ENCODE results near the gene SDK2. TPM values are rescaled to one million over a fixed set of nuclear protein-coding genes. Genes with fewer than 3 reads are reported as not detected.

The SDK2 gene
- total RNA-seq, 2 experiments from 2014 or later: 0.23 to 0.27 TPM

- ChIA-PET POLR2A (no interaction called here), CTCF (no interaction called here)
Measured at GRCh38 chr17:73520369-73520761, 123.9 kb downstream of the SDK2 start.

GRCh38 chr17:73519714-73520368, 124.4 kb downstream of the SDK2 start:
- ChIA-PET CTCF (no interaction called here), POLR2A (no interaction called here)

- ChIA-PET POLR2A (no interaction called here), CTCF (no interaction called here)
Measured at GRCh38 chr17:73519011-73519410, 125.2 kb downstream of the SDK2 start.

GRCh38 chr17:73516431-73516830, 127.8 kb downstream of the SDK2 start:
- ChIA-PET POLR2A (no interaction called here), CTCF (no interaction called here)

- POLR2A ChIA-PET: no interaction called here
- CTCF ChIA-PET: no interaction called here
Measured at GRCh38 chr17:73514146-73514863, 129.9 kb downstream of the SDK2 start.

- ChIA-PET POLR2A (no interaction called here), CTCF (no interaction called here)
Measured at GRCh38 chr17:73513426-73513825, 130.8 kb downstream of the SDK2 start.

- ChIA-PET CTCF (no interaction called here), POLR2A (no interaction called here)
Measured at GRCh38 chr17:73511719-73512115, 132.5 kb downstream of the SDK2 start.

- CTCF ChIA-PET: no interaction called here
Measured at GRCh38 chr17:73510981-73511718, 133.1 kb downstream of the SDK2 start.

GRCh38 chr17:73508931-73509605, 135.2 kb downstream of the SDK2 start:
- ChIA-PET CTCF (interaction anchor here (0.7 kb wide), 1 partner anchor 324 kb away, joined by 5 read pairs; no protein-coding TSS in a partner anchor), POLR2A (no interaction called here)

More at GRCh38 chr17:73510981-73511718, 133.1 kb downstream of the SDK2 start:
- POLR2A ChIA-PET: no interaction called here

GRCh38 chr17:73508057-73508930, 136.0 kb downstream of the SDK2 start:
- POLR2A ChIA-PET: no interaction called here
- CTCF ChIA-PET: no interaction called here

- ChIA-PET POLR2A (no interaction called here), CTCF (no interaction called here)
Measured at GRCh38 chr17:73506470-73507435, 137.5 kb downstream of the SDK2 start.

- POLR2A ChIA-PET: no interaction called here
Measured at GRCh38 chr17:73503560-73503959, 140.7 kb downstream of the SDK2 start.

GRCh38 chr17:73500414-73500999, 143.7 kb downstream of the SDK2 start:
- POLR2A ChIA-PET: no interaction called here
- CTCF ChIA-PET: no interaction called here

More at GRCh38 chr17:73503560-73503959, 140.7 kb downstream of the SDK2 start:
- CTCF ChIA-PET: no interaction called here

- ChIA-PET POLR2A (no interaction called here), CTCF (no interaction called here)
Measured at GRCh38 chr17:73498886-73499554, 145.2 kb downstream of the SDK2 start.

GRCh38 chr17:73498176-73498575, 146.1 kb downstream of the SDK2 start:
- CTCF ChIA-PET: no interaction called here
- POLR2A ChIA-PET: no interaction called here

- CTCF ChIA-PET: no interaction called here
- POLR2A ChIA-PET: no interaction called here
Measured at GRCh38 chr17:73497721-73498120, 146.5 kb downstream of the SDK2 start.

- CTCF ChIA-PET: no interaction called here
- POLR2A ChIA-PET: no interaction called here
Measured at GRCh38 chr17:73496232-73496631, 148.0 kb downstream of the SDK2 start.

GRCh38 chr17:73495641-73496040, 148.6 kb downstream of the SDK2 start:
- ChIA-PET POLR2A (no interaction called here), CTCF (no interaction called here)

Data from activated CD8-positive, alpha-beta memory T cell treated with anti-CD3 and anti-CD28 coated beads for 36 hours (primary cell).